PC-9 (cell line): ENCODE data around the gene CDK3. TPM values are rescaled to one million over a fixed set of nuclear protein-coding genes. Genes with fewer than 3 reads are reported as not detected.
A peak's percentile ranks its signal among the peaks of the same experiment; 100 is the strongest.

Experiments
- BruUV-seq: library from RNA; stranded (reverse); fragments of 400-500 nt; replicated peaks from 2 replicates; lab custom pipeline; 2021; lab: Mats Ljungman, UMichigan
- CTCF ChIA-PET: fragments of 300-600 bp; sonication (Branson Sonifier 250); formaldehyde crosslinking; loops from one replicate; lab custom pipeline; 2022; ENCODE audit warnings: antibody characterized with exemption; lab: Charles Lee
- POLR2A ChIA-PET: fragments of 300-600 bp; sonication (Branson Sonifier 250); formaldehyde crosslinking; loops from one replicate; lab custom pipeline; 2022; ENCODE audit warnings: antibody characterized with exemption; ENCODE audit not compliant: unreplicated experiment; lab: Charles Lee
- DNase-seq, 2 experiments: peaks; one replicate each; pipeline versions ENCODE4 v3.0.0 to v3.0.0-alpha.2; 2015 to 2022; ENCODE audit warnings: mixed read lengths in 1 of 2
- H2AFZ ChIP-seq: fragments of 200-600 bp; sonication (generic); 2 replicates; pipeline ENCODE4 v1.8.1; 2017; ENCODE audit warnings: antibody characterized with exemption
- H3F3A ChIP-seq: fragments of 200-600 bp; sonication (generic); 2 replicates; pipeline ENCODE4 v1.8.1; 2017; ENCODE audit warnings: antibody characterized with exemption, mild to moderate bottlenecking, low read depth; ENCODE audit not compliant: insufficient read depth
- H3K27ac ChIP-seq: fragments of 200-600 bp; sonication (generic); 2 replicates; pipeline ENCODE4 v1.6.1; 2016; ENCODE audit warnings: mixed run types
- H3K27me3 ChIP-seq: fragments of 200-600 bp; sonication (generic); 2 replicates; pipeline ENCODE4 v1.6.1; 2016; ENCODE audit warnings: low read depth, mixed run types; ENCODE audit not compliant: insufficient read depth
- H3K36me3 ChIP-seq: fragments of 200-600 bp; sonication (generic); 2 replicates; pipeline ENCODE4 v1.6.1; 2016; ENCODE audit warnings: low read depth, mixed run types
- H3K4me1 ChIP-seq: fragments of 200-600 bp; sonication (generic); replicated peaks from 2 replicates; pipeline ENCODE4 v1.6.1; 2016; ENCODE audit warnings: mixed run types; ENCODE audit not compliant: insufficient read depth
- H3K4me2 ChIP-seq: fragments of 200-600 bp; sonication (generic); 2 replicates; pipeline ENCODE4 v1.6.1; 2017; ENCODE audit warnings: mixed run types
- H3K4me3 ChIP-seq: fragments of 200-600 bp; sonication (generic); 2 replicates; pipeline ENCODE4 v1.6.1; 2016; ENCODE audit warnings: mixed run types
- H3K79me2 ChIP-seq: fragments of 200-600 bp; sonication (generic); 2 replicates; pipeline ENCODE4 v1.6.1; 2017; ENCODE audit warnings: low read depth, mixed run types
- H3K9me2 ChIP-seq: fragments of 200-600 bp; sonication (generic); 2 replicates; pipeline ENCODE4 v1.8.1; 2017; ENCODE audit warnings: mild to moderate bottlenecking; ENCODE audit not compliant: insufficient read depth
- H3K9me3 ChIP-seq: fragments of 200-600 bp; sonication (generic); 2 replicates; pipeline ENCODE4 v1.8.1; 2016; ENCODE audit warnings: low read depth; ENCODE audit not compliant: insufficient read depth
- H4K20me1 ChIP-seq: fragments of 200-600 bp; sonication (generic); 2 replicates; pipeline ENCODE4 v1.8.1; 2017; ENCODE audit not compliant: insufficient read depth
- CTCF ChIP-seq: fragments of 200-600 bp; sonication (generic); conservative IDR thresholded peaks from 2 replicates; pipeline ENCODE4 v1.6.1; 2017; ENCODE audit warnings: mixed run types, antibody characterized with exemption, mild to moderate bottlenecking, moderate library complexity
- EZH2 ChIP-seq: fragments of 200-600 bp; sonication (generic); IDR thresholded peaks from 2 replicates; pipeline ENCODE4 v1.8.0; 2017; ENCODE audit warnings: antibody characterized with exemption, low read depth
- intact Hi-C: fragments of 100-400 bp; cut with micrococcal nuclease; formaldehyde crosslinking; loops from one replicate; pipeline ENCODE4 v1.10.0; 2022; ENCODE audit not compliant: unreplicated experiment
- total RNA-seq: library from RNA; stranded (reverse); gene quantifications from 2 replicates; pipeline ENCODE4 v1.2.3, GENCODE V29; 2021

The CDK3 gene
- total RNA-seq, 1 experiment from 2014 or later = 12.3 TPM

GRCh38 chr17:76005263-76006149 lies 4.9 kb downstream of the CDK3 start:
- Histone ChIP-seq H3K27me3 (no peaks in the 10 kb centered on the region), H4K20me1 (no peaks in the 10 kb centered on the region), H3K9me2 (no peaks in the 10 kb centered on the region), H3K9me3 (no peaks in the 10 kb centered on the region), H3F3A (peaks cover 22% of the 10 kb centered on the region), H3K4me3 (no peak overlapping the region), H3K27ac (no peak overlapping the region), H2AFZ (no peak overlapping the region), H3K79me2 (no peaks in the 10 kb centered on the region), H3K4me1 (no peaks in the 10 kb centered on the region; the same call in 1 of the 2 replicates), H3K36me3 (no peaks in the 10 kb centered on the region), H3K4me2 (no peak overlapping the region)
- DNase-seq = peak; percentile 55 to 82
- ChIA-PET POLR2A (interaction anchor here (0.5 kb wide), 2 partner anchors 51 to 283 kb away, joined by 6 to 18 read pairs; no protein-coding TSS in a partner anchor), CTCF (interaction anchor here (0.5 to 1.1 kb wide), 7 partner anchors 20 to 284 kb away, joined by 3 to 21 read pairs (median 6); partner anchors contain the start of gene MRPL38)
- intact Hi-C loops = loop anchor here (1.0 to 10.0 kb wide), 2 partner anchors 100 to 231 kb away; a partner anchor contains a TSS
- no TSS peak for BruUV-seq
- no peak for TF ChIP-seq EZH2
- peak; percentile 93 for TF ChIP-seq CTCF

DNA sequence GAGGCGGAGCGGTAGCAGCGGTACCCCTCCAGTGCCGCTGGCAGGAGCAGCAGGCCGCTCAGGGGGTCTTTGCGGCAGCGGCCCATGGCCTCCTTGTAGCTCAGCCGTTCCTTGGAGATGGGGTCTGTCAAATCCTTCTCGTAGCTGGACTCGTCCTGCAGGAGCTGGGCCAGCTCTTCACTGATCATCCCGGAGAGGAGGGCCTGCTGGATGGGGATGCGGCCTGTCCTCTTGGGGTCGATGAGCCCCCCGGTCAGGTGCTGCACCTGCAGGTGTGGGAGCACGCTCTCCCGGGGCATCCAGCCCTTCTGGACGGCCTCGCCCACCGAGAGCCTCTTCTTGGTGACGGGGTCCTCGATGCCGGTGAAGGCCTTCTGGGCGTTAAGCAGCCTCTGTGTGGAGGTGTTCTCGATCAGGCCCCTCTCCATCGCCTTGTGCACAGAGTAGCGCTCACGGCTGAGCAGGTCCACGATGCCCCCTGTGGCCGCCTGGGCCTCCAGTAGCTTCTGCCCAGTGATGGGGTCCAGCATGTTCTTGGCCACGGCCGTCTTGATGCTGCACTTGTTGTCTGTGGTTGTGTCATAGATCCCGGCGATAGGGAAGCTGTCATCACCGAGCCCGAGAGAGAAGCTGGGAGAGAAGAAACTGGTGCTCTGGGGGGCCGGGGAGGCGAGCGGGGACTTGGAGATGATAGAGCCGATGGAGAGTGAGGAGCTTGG lies 6.6 kb downstream of the CDK3 start:
- peaks cover 19% of the 10 kb centered on the region for H3F3A ChIP-seq
- H3K27me3 ChIP-seq = no peaks in the 10 kb centered on the region
- DNase-seq = no peak
- TF ChIP-seq CTCF = no peak
- no peak for TF ChIP-seq EZH2
- H3K4me2 ChIP-seq = no peak overlapping the region
- H3K27ac ChIP-seq = no peak overlapping the region
- no peaks in the 10 kb centered on the region for H3K36me3 ChIP-seq
- no peaks in the 10 kb centered on the region; the same call in 1 of the 2 replicates for H3K4me1 ChIP-seq
- no peaks in the 10 kb centered on the region for H4K20me1 ChIP-seq
- ChIA-PET POLR2A (interaction anchor here (0.6 kb wide), 1 partner anchor 244 kb away, joined by 5 read pairs; no protein-coding TSS in a partner anchor), CTCF (no interaction called here)
- H3K4me3 ChIP-seq = no peak overlapping the region
- TSS peak; percentile 9 for BruUV-seq
- H2AFZ ChIP-seq = no peak overlapping the region
- H3K9me3 ChIP-seq = no peaks in the 10 kb centered on the region
- no peaks in the 10 kb centered on the region for H3K9me2 ChIP-seq
- no peaks in the 10 kb centered on the region for H3K79me2 ChIP-seq
- intact Hi-C loops = loop anchor here (10.0 kb wide), 1 partner anchor 232 kb away; a partner anchor contains a TSS

GRCh38 chr17:76007850-76008165 lies 7.2 kb downstream of the CDK3 start:
- no peaks in the 10 kb centered on the region; the same call in 1 of the 2 replicates for H3K4me1 ChIP-seq
- H3K9me2 ChIP-seq = no peaks in the 10 kb centered on the region
- intact Hi-C loops = loop anchor here (10.0 kb wide), 1 partner anchor 233 kb away; a partner anchor contains a TSS
- H3K4me3 ChIP-seq = no peak overlapping the region
- CTCF ChIA-PET = no interaction called here
- no peak for TF ChIP-seq EZH2
- no TSS peak for BruUV-seq
- no peak for DNase-seq
- H3K27me3 ChIP-seq = no peaks in the 10 kb centered on the region
- no peaks in the 10 kb centered on the region for H3K9me3 ChIP-seq
- no peaks in the 10 kb centered on the region for H3K79me2 ChIP-seq
- H2AFZ ChIP-seq = no peak overlapping the region
- POLR2A ChIA-PET = no interaction called here
- no peak overlapping the region for H3K27ac ChIP-seq
- peaks cover 14% of the 10 kb centered on the region; the same call in 1 of the 2 replicates for H3F3A ChIP-seq
- no peaks in the 10 kb centered on the region for H3K36me3 ChIP-seq
- H4K20me1 ChIP-seq = no peaks in the 10 kb centered on the region
- H3K4me2 ChIP-seq = no peak overlapping the region
